ENCODE data around the gene TYRO3. TPM values are rescaled to one million over a fixed set of nuclear protein-coding genes. Genes with fewer than 3 reads are reported as not detected.

The TYRO3 gene
- total RNA-seq, 2 experiments from 2014 or later, result 2.3 to 3.1 TPM

Other genes starting within 250 kb of the TYRO3 start
- gene OIP5, start 226.6 kb upstream of the TYRO3 start, total RNA-seq, result 10 to 100 TPM; 11.5 to 14.0 TPM
- gene NUSAP1, start 226.3 kb upstream of the TYRO3 start, total RNA-seq, result 100 to 1,000 TPM; 179 to 206 TPM
- gene NDUFAF1, start 156.7 kb upstream of the TYRO3 start, total RNA-seq, result 10 to 100 TPM; 16.9 to 27.2 TPM
- gene RTF1, start 142.1 kb upstream of the TYRO3 start, total RNA-seq, result 10 to 100 TPM; 29.4 to 32.3 TPM
- gene ITPKA, start 65.3 kb upstream of the TYRO3 start, total RNA-seq, result 1 to 10 TPM; 2.5 to 4.2 TPM
- under 1 TPM in 1 of 2 experiments, not detected in 1; 0.11 TPM for gene LTK, start 45.4 kb upstream of the TYRO3 start, total RNA-seq
- 10 to 100 TPM; 49.6 to 56.8 TPM for gene RPAP1, start 15.0 kb upstream of the TYRO3 start, total RNA-seq
- 10 to 100 TPM; 33.7 to 39.3 TPM for gene MGA, start 101.2 kb downstream of the TYRO3 start, total RNA-seq
- 10 to 100 TPM; 16.1 to 19.0 TPM for gene MAPKBP1, start 215.3 kb downstream of the TYRO3 start, total RNA-seq